ENCODE measurements around the gene CAPNS1. TPM values are rescaled to one million over a fixed set of nuclear protein-coding genes. Genes with fewer than 3 reads are reported as not detected.
"Not testable (repeated sequence)": the region's sequence is repeated elsewhere in the genome, so short reads cannot be mapped to it uniquely, and the experiment has no call there.

CAPNS1 gene
- polyA plus RNA-seq, 4 donors, result 600 to 1,094 (median 775) TPM

- H3K27ac ChIP-seq (ENCODE audit: low read depth in 1 of 3, low read length in 2 of 3), result no peak overlapping the region
- H3K36me3 ChIP-seq (ENCODE audit: control insufficient read depth in 3 of 3, insufficient read depth in 2 of 3, low read depth in 1 of 3, low read length in 3 of 3), result peaks cover 0 to 19% (median 0%) of the 10 kb centered on the region in 3 donors
- WGBS, 3 donors, result 94 to 98% (median 95%) methylated on average over 12 of the region's 12 CpGs
- no peaks in the 10 kb centered on the region for H3K9me3 ChIP-seq (ENCODE audit: control insufficient read depth in 2 of 2, insufficient read depth in 1 of 2, low read depth in 1 of 2, low read length in 1 of 2)
- no peaks in the 10 kb centered on the region for H3K27me3 ChIP-seq (ENCODE audit: control insufficient read depth in 3 of 3, insufficient read depth in 3 of 3, low read length in 3 of 3)
- peaks cover 0 to 4% (median under 1%) of the 10 kb centered on the region in 3 donors for H3K4me1 ChIP-seq (ENCODE audit: control insufficient read depth in 3 of 3, insufficient read depth in 2 of 3, low read depth in 1 of 3, low read length in 2 of 3)
- FAIRE-seq (no peak), DNase-seq (no peak)
- H3K4me3 ChIP-seq (ENCODE audit: low read depth in 1 of 3, low read length in 3 of 3), result no peak overlapping the region
Observed at GRCh38 chr19:36163813-36164212, 23.9 kb downstream of the CAPNS1 start.

DNA sequence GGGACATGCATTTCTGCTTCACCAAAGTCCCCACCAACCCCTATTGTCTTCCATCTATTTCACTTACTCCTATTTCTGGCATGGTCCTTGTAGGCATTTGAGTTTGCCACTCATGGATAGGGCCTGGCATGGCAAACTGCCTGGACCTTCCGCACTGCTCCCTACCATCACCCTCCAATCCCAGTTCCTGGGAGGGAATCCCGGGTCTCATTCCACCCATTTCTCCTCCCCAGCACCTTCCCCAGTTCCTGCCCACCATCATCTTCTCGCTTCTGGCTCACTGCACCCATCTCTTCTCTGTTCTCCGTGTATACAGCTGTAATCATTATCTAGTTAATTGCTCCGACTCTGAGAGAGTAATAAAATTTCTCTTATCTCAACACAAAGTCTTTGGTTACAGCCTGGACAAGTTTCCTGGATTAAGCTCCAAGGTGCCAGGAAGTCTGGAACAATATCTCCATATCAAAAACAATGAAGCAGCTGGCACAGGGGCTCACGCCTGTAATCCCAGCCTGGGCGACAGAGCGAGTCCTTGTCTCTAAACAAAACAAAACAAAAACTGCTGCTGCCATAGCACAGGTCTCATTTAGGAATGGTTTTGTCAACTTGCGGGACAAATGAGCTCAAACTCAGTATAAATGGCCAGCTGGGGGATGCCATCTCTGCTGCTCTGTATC lies 29.4 kb downstream of the CAPNS1 start:
- FAIRE-seq (no peak), DNase-seq (peak; percentile 86 to 94)
- Histone ChIP-seq H3K27me3 (ENCODE audit: control insufficient read depth in 3 of 3, insufficient read depth in 3 of 3, low read length in 3 of 3) (no peaks in the 10 kb centered on the region), H3K4me1 (ENCODE audit: control insufficient read depth in 3 of 3, insufficient read depth in 2 of 3, low read depth in 1 of 3, low read length in 2 of 3) (peaks cover 0 to 18% (median 2%) of the 10 kb centered on the region in 3 donors), H3K27ac (ENCODE audit: low read depth in 1 of 3, low read length in 2 of 3) (peak overlapping the region; percentile 62 to 86 (median 86)), H3K9me3 (ENCODE audit: control insufficient read depth in 2 of 2, insufficient read depth in 1 of 2, low read depth in 1 of 2, low read length in 1 of 2) (no peaks in the 10 kb centered on the region), H3K4me3 (ENCODE audit: low read depth in 1 of 3, low read length in 3 of 3) (no peak overlapping the region), H3K36me3 (ENCODE audit: control insufficient read depth in 3 of 3, insufficient read depth in 2 of 3, low read depth in 1 of 3, low read length in 3 of 3) (peaks cover 0 to 8% (median 0%) of the 10 kb centered on the region in 3 donors)
- 15 to 47% (median 34%) methylated on average over 9 of the region's 9 CpGs for WGBS, 3 donors

DNA sequence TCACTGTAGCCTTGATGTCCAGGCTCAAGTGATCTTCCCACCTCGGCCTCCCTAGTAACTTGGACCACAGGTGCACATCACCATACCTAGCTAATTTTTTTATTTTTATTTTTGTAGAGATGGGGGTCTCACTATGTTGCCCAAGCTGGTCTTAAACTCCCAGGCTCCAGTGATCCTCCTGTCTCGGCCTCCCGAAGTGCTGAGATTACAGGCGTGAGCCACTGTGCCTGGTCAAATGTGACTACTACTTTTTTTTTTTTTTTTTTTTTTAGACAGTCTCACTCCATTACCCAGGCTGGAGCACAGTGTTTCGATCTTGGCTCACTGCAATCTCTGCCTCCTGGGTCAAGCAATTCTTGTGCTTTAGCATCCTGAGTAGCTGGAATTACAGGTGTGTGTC lies 33.0 kb downstream of the CAPNS1 start:
- FAIRE-seq (no peak), DNase-seq (no peak)
- H3K27ac ChIP-seq (ENCODE audit: low read depth in 1 of 3, low read length in 2 of 3), result no peak overlapping the region
- H3K27me3 ChIP-seq (ENCODE audit: control insufficient read depth in 3 of 3, insufficient read depth in 3 of 3, low read length in 3 of 3), result no peaks in the 10 kb centered on the region
- no peaks in the 10 kb centered on the region for H3K36me3 ChIP-seq (ENCODE audit: control insufficient read depth in 3 of 3, insufficient read depth in 2 of 3, low read depth in 1 of 3, low read length in 3 of 3)
- no peaks in the 10 kb centered on the region for H3K9me3 ChIP-seq (ENCODE audit: control insufficient read depth in 2 of 2, insufficient read depth in 1 of 2, low read depth in 1 of 2, low read length in 1 of 2)
- WGBS, 3 donors, result 86 to 95% (median 95%) methylated on average over 5 of the region's 5 CpGs
- peaks cover 0 to 18% (median 2%) of the 10 kb centered on the region in 3 donors for H3K4me1 ChIP-seq (ENCODE audit: control insufficient read depth in 3 of 3, insufficient read depth in 2 of 3, low read depth in 1 of 3, low read length in 2 of 3)
- H3K4me3 ChIP-seq (ENCODE audit: low read depth in 1 of 3, low read length in 3 of 3), result no peak overlapping the region

GRCh38 chr19:36173846-36174245 lies 34.0 kb downstream of the CAPNS1 start:
- H3K27me3 ChIP-seq (ENCODE audit: control insufficient read depth in 3 of 3, insufficient read depth in 3 of 3, low read length in 3 of 3); H3K9me3 ChIP-seq (ENCODE audit: control insufficient read depth in 2 of 2, insufficient read depth in 1 of 2, low read depth in 1 of 2, low read length in 1 of 2); H3K4me3 ChIP-seq (ENCODE audit: low read depth in 1 of 3, low read length in 3 of 3); DNase-seq; FAIRE-seq; H3K36me3 ChIP-seq (ENCODE audit: control insufficient read depth in 3 of 3, insufficient read depth in 2 of 3, low read depth in 1 of 3, low read length in 3 of 3); H3K27ac ChIP-seq (ENCODE audit: low read depth in 1 of 3, low read length in 2 of 3): not testable (repeated sequence)
- H3K4me1 ChIP-seq (ENCODE audit: control insufficient read depth in 3 of 3, insufficient read depth in 2 of 3, low read depth in 1 of 3, low read length in 2 of 3), result peaks cover 0 to 14% (median under 1%) of the 10 kb centered on the region in 3 donors
- WGBS, 3 donors, result 77 to 82% (median 80%) methylated on average over 8 of the region's 8 CpGs

GRCh38 chr19:36179077-36179476 lies 39.2 kb downstream of the CAPNS1 start:
- WGBS, 3 donors, result 57 to 68% (median 62%) methylated on average over 2 of the region's 2 CpGs
- not testable (repeated sequence) for H3K4me1 ChIP-seq (ENCODE audit: control insufficient read depth in 3 of 3, insufficient read depth in 2 of 3, low read depth in 1 of 3, low read length in 2 of 3); DNase-seq; H3K9me3 ChIP-seq (ENCODE audit: control insufficient read depth in 2 of 2, insufficient read depth in 1 of 2, low read depth in 1 of 2, low read length in 1 of 2); FAIRE-seq; H3K27ac ChIP-seq (ENCODE audit: low read depth in 1 of 3, low read length in 2 of 3); H3K36me3 ChIP-seq (ENCODE audit: control insufficient read depth in 3 of 3, insufficient read depth in 2 of 3, low read depth in 1 of 3, low read length in 3 of 3); H3K4me3 ChIP-seq (ENCODE audit: low read depth in 1 of 3, low read length in 3 of 3); H3K27me3 ChIP-seq (ENCODE audit: control insufficient read depth in 3 of 3, insufficient read depth in 3 of 3, low read length in 3 of 3)

- FAIRE-seq (no peak), DNase-seq (no peak)
- Histone ChIP-seq H3K36me3 (ENCODE audit: control insufficient read depth in 3 of 3, insufficient read depth in 2 of 3, low read depth in 1 of 3, low read length in 3 of 3) (peaks cover 0 to 5% (median 4%) of the 10 kb centered on the region in 3 donors), H3K9me3 (ENCODE audit: control insufficient read depth in 2 of 2, insufficient read depth in 1 of 2, low read depth in 1 of 2, low read length in 1 of 2) (no peaks in the 10 kb centered on the region), H3K4me3 (ENCODE audit: low read depth in 1 of 3, low read length in 3 of 3) (no peak overlapping the region), H3K4me1 (ENCODE audit: control insufficient read depth in 3 of 3, insufficient read depth in 2 of 3, low read depth in 1 of 3, low read length in 2 of 3) (no peaks in the 10 kb centered on the region), H3K27me3 (ENCODE audit: control insufficient read depth in 3 of 3, insufficient read depth in 3 of 3, low read length in 3 of 3) (no peaks in the 10 kb centered on the region), H3K27ac (ENCODE audit: low read depth in 1 of 3, low read length in 2 of 3) (no peak overlapping the region)
- 91 to 95% (median 93%) methylated on average over 17 of the region's 17 CpGs for WGBS, 3 donors
Observed at GRCh38 chr19:36182612-36183244, 42.9 kb downstream of the CAPNS1 start.

DNA sequence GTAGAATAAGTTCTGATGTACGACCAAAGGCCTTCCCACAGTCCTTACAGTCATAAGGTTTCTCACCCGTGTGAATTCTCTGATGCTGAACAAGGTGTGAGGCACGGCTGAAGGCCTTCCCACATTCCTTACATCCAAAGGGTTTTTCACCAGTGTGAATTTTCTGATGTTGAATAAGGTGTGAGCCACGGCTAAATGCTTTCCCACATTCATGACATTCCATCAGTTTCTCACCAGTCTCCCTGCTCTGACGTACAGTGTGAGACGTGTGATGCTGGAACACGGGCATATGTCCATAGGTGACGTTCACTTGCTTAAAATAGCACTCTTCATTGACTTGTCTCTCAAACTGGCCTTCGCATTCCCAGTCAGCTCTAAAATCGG lies 43.4 kb downstream of the CAPNS1 start:
- 89 to 93% (median 90%) methylated on average over 10 of the region's 10 CpGs for WGBS, 3 donors
- Histone ChIP-seq H3K9me3 (ENCODE audit: control insufficient read depth in 2 of 2, insufficient read depth in 1 of 2, low read depth in 1 of 2, low read length in 1 of 2) (no peaks in the 10 kb centered on the region), H3K4me3 (ENCODE audit: low read depth in 1 of 3, low read length in 3 of 3) (no peak overlapping the region), H3K4me1 (ENCODE audit: control insufficient read depth in 3 of 3, insufficient read depth in 2 of 3, low read depth in 1 of 3, low read length in 2 of 3) (no peaks in the 10 kb centered on the region), H3K27ac (ENCODE audit: low read depth in 1 of 3, low read length in 2 of 3) (no peak overlapping the region), H3K36me3 (ENCODE audit: control insufficient read depth in 3 of 3, insufficient read depth in 2 of 3, low read depth in 1 of 3, low read length in 3 of 3) (peaks cover 0 to 5% (median 4%) of the 10 kb centered on the region in 3 donors), H3K27me3 (ENCODE audit: control insufficient read depth in 3 of 3, insufficient read depth in 3 of 3, low read length in 3 of 3) (no peaks in the 10 kb centered on the region)
- FAIRE-seq (no peak), DNase-seq (no peak)

GRCh38 chr19:36186722-36187121 lies 46.9 kb downstream of the CAPNS1 start:
- not testable (repeated sequence) for FAIRE-seq; H3K9me3 ChIP-seq (ENCODE audit: control insufficient read depth in 2 of 2, insufficient read depth in 1 of 2, low read depth in 1 of 2, low read length in 1 of 2); H3K4me3 ChIP-seq (ENCODE audit: low read depth in 1 of 3, low read length in 3 of 3); H3K27ac ChIP-seq (ENCODE audit: low read depth in 1 of 3, low read length in 2 of 3); H3K36me3 ChIP-seq (ENCODE audit: control insufficient read depth in 3 of 3, insufficient read depth in 2 of 3, low read depth in 1 of 3, low read length in 3 of 3); H3K27me3 ChIP-seq (ENCODE audit: control insufficient read depth in 3 of 3, insufficient read depth in 3 of 3, low read length in 3 of 3); H3K4me1 ChIP-seq (ENCODE audit: control insufficient read depth in 3 of 3, insufficient read depth in 2 of 3, low read depth in 1 of 3, low read length in 2 of 3); DNase-seq
- WGBS, 3 donors, result 91 to 96% (median 96%) methylated on average over 5 of the region's 5 CpGs
